Cerebellar cortex (tissue), 1 donor: ENCODE measurements around the gene MED28.
"Not testable (repeated sequence)": the region's sequence is repeated elsewhere in the genome, so short reads cannot be mapped to it uniquely, and the experiment has no call there.

Experiments used
- DNase-seq: peaks from one replicate; pipeline ENCODE4 v3.0.0-alpha.2; 2015; ENCODE audit warnings: low spot score

MED28 gene

GRCh38 chr4:17618926-17619325 lies 4.5 kb downstream of the MED28 start:
- DNase-seq = no peak

GRCh38 chr4:17619416-17620105 lies 5.1 kb downstream of the MED28 start:
- no peak for DNase-seq

GRCh38 chr4:17623451-17624001 lies 9.1 kb downstream of the MED28 start:
- DNase-seq = no peak

GRCh38 chr4:17624821-17625220 lies 10.4 kb downstream of the MED28 start:
- DNase-seq = no peak

- DNase-seq = no peak
Measured at GRCh38 chr4:17630228-17630627, 15.8 kb downstream of the MED28 start.

GRCh38 chr4:17633600-17633999 lies 19.2 kb downstream of the MED28 start:
- DNase-seq = no peak

GRCh38 chr4:17635056-17635455 lies 20.6 kb downstream of the MED28 start:
- DNase-seq = no peak

- no peak for DNase-seq
Measured at GRCh38 chr4:17636341-17636695, 21.9 kb downstream of the MED28 start.

GRCh38 chr4:17636696-17637622 lies 22.5 kb downstream of the MED28 start:
- peak; percentile 88 for DNase-seq

GRCh38 chr4:17639136-17639535 lies 24.7 kb downstream of the MED28 start:
- DNase-seq = no peak

GRCh38 chr4:17642398-17642783 lies 27.9 kb downstream of the MED28 start:
- DNase-seq = no peak

- no peak for DNase-seq
Measured at GRCh38 chr4:17646693-17647092, 32.3 kb downstream of the MED28 start.

GRCh38 chr4:17647176-17647806 lies 32.9 kb downstream of the MED28 start:
- no peak for DNase-seq

GRCh38 chr4:17647927-17648326 lies 33.5 kb downstream of the MED28 start:
- DNase-seq = no peak

GRCh38 chr4:17650406-17650805 lies 36.0 kb downstream of the MED28 start:
- DNase-seq = no peak

GRCh38 chr4:17654701-17655100 lies 40.3 kb downstream of the MED28 start:
- no peak for DNase-seq

- DNase-seq = no peak
Measured at GRCh38 chr4:17657090-17657489, 42.6 kb downstream of the MED28 start.

GRCh38 chr4:17657849-17658248 lies 43.4 kb downstream of the MED28 start:
- DNase-seq = no peak

- not testable (repeated sequence) for DNase-seq
Measured at GRCh38 chr4:17659196-17659595, 44.8 kb downstream of the MED28 start.

- DNase-seq = no peak
Measured at GRCh38 chr4:17662694-17663093, 48.3 kb downstream of the MED28 start.

GRCh38 chr4:17664755-17665154 lies 50.3 kb downstream of the MED28 start:
- no peak for DNase-seq

- DNase-seq = no peak
Measured at GRCh38 chr4:17665346-17665745, 50.9 kb downstream of the MED28 start.

- no peak for DNase-seq
Measured at GRCh38 chr4:17665852-17666251, 51.4 kb downstream of the MED28 start.
